Endothelial cell of umbilical vein (primary cell): Measurements from ENCODE around the gene UBE2L6. TPM values are rescaled to one million over a fixed set of nuclear protein-coding genes. Genes with fewer than 3 reads are reported as not detected.

Experiments used
- BruUV-seq: library from RNA; stranded (reverse); fragments of 400-500 nt; replicated peaks from 2 replicates; lab custom pipeline; 2021; lab: Mats Ljungman, UMichigan
- CTCF ChIA-PET: fragments of 300-600, 350-600 bp; sonication (Branson Sonifier 250); formaldehyde crosslinking; loops from one replicate; lab custom pipeline; 2021; ENCODE audit warnings: antibody characterized with exemption, inconsistent platforms; lab: Charles Lee
- POLR2A ChIA-PET: fragments of 300-600, 350-600 bp; sonication (Branson Sonifier 250); formaldehyde crosslinking; loops from one replicate; lab custom pipeline; 2021; ENCODE audit warnings: antibody characterized with exemption, inconsistent platforms; lab: Charles Lee
- DNase-seq: peaks from one replicate; pipeline ENCODE4 v3.0.0-alpha.2; 2011; ENCODE audit warnings: low read depth, low spot score
- FAIRE-seq: peaks from 2 replicates; lab custom pipeline; 2011; peaks lifted over from hg19 to GRCh38; lab: Jason Lieb, UNC
- H2AFZ ChIP-seq: 2 replicates; pipeline ENCODE4 v1.6.0; 2012; ENCODE audit warnings: low read depth, low read length, control low read depth, inconsistent platforms
- H3K27ac ChIP-seq: 2 replicates; pipeline ENCODE4 v1.5.1; 2011; ENCODE audit warnings: low read depth, mild to moderate bottlenecking, control low read depth, low read length, moderate library complexity; ENCODE audit not compliant: insufficient read depth
- H3K27me3 ChIP-seq, 2 experiments: 2 replicates each; pipeline versions ENCODE4 v1.6.0 to v1.6.1; 2011; ENCODE audit warnings: low read length in 2 of 2, mixed read lengths in 1 of 2; ENCODE audit not compliant: control insufficient read depth in 2 of 2, insufficient read depth in 2 of 2
- H3K36me3 ChIP-seq, 2 experiments: 2 replicates in 1 of 2; 3 replicates in 1 of 2; pipeline ENCODE4 v1.5.1; 2011; ENCODE audit warnings: low read length in 2 of 2, mild to moderate bottlenecking in 1 of 2, moderate library complexity in 1 of 2; ENCODE audit not compliant: control insufficient read depth in 2 of 2, insufficient read depth in 2 of 2; ENCODE audit errors: extremely low read depth in 1 of 2
- H3K4me1 ChIP-seq: 3 replicates; pipeline ENCODE4 v1.5.1; 2011; ENCODE audit warnings: mild to moderate bottlenecking, low read length; ENCODE audit not compliant: control insufficient read depth, insufficient read depth; ENCODE audit errors: extremely low read depth
- H3K4me2 ChIP-seq: 2 replicates; pipeline ENCODE4 v1.6.1; 2011; ENCODE audit warnings: low read length, control low read depth, mixed read lengths; ENCODE audit not compliant: insufficient read depth
- H3K4me3 ChIP-seq, 3 experiments: fragments of 200-600 bp in 1 of 3; sonication (generic), shearing (Covaris generic) in 1 of 3; replicated peaks in 1 of 3; 2 replicates each; pipeline ENCODE4 v1.5.1; 2011 to 2016; ENCODE audit warnings: control low read depth in 3 of 3, low read length in 3 of 3, mild to moderate bottlenecking in 2 of 3, inconsistent platforms in 1 of 3, low read depth in 1 of 3, moderate library complexity in 1 of 3; ENCODE audit not compliant: insufficient read depth in 1 of 3
- H3K79me2 ChIP-seq: 2 replicates; pipeline ENCODE4 v1.6.0; 2012; ENCODE audit warnings: low read length, inconsistent platforms; ENCODE audit not compliant: control insufficient read depth, insufficient read depth
- H3K9ac ChIP-seq: replicated peaks from 2 replicates; pipeline ENCODE3; 2011; ENCODE audit warnings: low read length, control low read depth; ENCODE audit not compliant: insufficient read depth; ENCODE audit errors: extremely low read depth
- H3K9me1 ChIP-seq: replicated peaks from 3 replicates; pipeline ENCODE4 v1.6.0; 2011; ENCODE audit warnings: mild to moderate bottlenecking, low read length; ENCODE audit not compliant: control insufficient read depth, insufficient read depth; ENCODE audit errors: extremely low read depth
- H3K9me3 ChIP-seq: replicated peaks from 2 replicates; pipeline ENCODE4 v1.5.1; 2012; ENCODE audit warnings: low read length, inconsistent platforms; ENCODE audit not compliant: control insufficient read depth, insufficient read depth
- H4K20me1 ChIP-seq: replicated peaks from 2 replicates; pipeline ENCODE3; 2011; ENCODE audit warnings: mild to moderate bottlenecking, low read length; ENCODE audit not compliant: control insufficient read depth, insufficient read depth; ENCODE audit errors: extremely low read depth
- EZH2 ChIP-seq: IDR thresholded peaks from 2 replicates; pipeline ENCODE4 v1.6.1; 2012; ENCODE audit warnings: borderline replicate concordance, low read depth, mild to moderate bottlenecking, moderate library complexity, low read length, inconsistent platforms; ENCODE audit not compliant: severe bottlenecking
- FOS ChIP-seq: IDR thresholded peaks from 2 replicates; pipeline ENCODE4 v1.6.1; 2011; ENCODE audit warnings: mild to moderate bottlenecking, low read length, moderate library complexity, borderline replicate concordance; ENCODE audit not compliant: insufficient read depth
- GATA2 ChIP-seq: IDR thresholded peaks from 2 replicates; pipeline ENCODE4 v1.7.0; 2011; ENCODE audit warnings: low read depth, mild to moderate bottlenecking, moderate library complexity, mixed read lengths, low read length; ENCODE audit not compliant: insufficient read length, insufficient read depth
- JUN ChIP-seq: IDR thresholded peaks from 2 replicates; pipeline ENCODE4 v1.6.1; 2011; ENCODE audit warnings: borderline replicate concordance, low read depth; ENCODE audit not compliant: insufficient read length, insufficient read depth
- MAX ChIP-seq: IDR thresholded peaks from 2 replicates; pipeline ENCODE4 v1.6.1; 2011; ENCODE audit not compliant: insufficient read depth, insufficient read length
- MYC ChIP-seq: IDR thresholded peaks from one replicate; pipeline ENCODE4 v1.6.1; 2011; ENCODE audit warnings: mild to moderate bottlenecking, low read depth, low read length
- POLR2A ChIP-seq: IDR thresholded peaks from 2 replicates; pipeline ENCODE4 v1.6.1; 2012; ENCODE audit warnings: low read depth, mild to moderate bottlenecking, control low read depth, low read length
- POLR2AphosphoS5 ChIP-seq: IDR thresholded peaks from 2 replicates; pipeline ENCODE4 v1.6.1; 2012; ENCODE audit warnings: low read depth, mild to moderate bottlenecking, control low read depth, low read length, moderate library complexity; ENCODE audit not compliant: insufficient read depth
- dilution Hi-C: fragments of 300-500 bp; cut with MboI; formaldehyde crosslinking; loops from one replicate; pipeline ENCODE4 v1.15.0; 2019; ENCODE audit warnings: low sequenced_read_pairs; ENCODE audit not compliant: extremely low pct_ligation_motif_present
- intact Hi-C: fragments of 100-400 bp; cut with micrococcal nuclease; formaldehyde crosslinking; loops from one replicate; pipeline ENCODE4 v1.10.0; 2022
- polyA plus RNA-seq, 4 experiments: library from polyadenylated mRNA; depleted of rRNA in 3 of 4; stranded (reverse) in 3 of 4; unstranded in 1 of 4; fragments of >200 nt; gene quantifications; 2 replicates each; pipeline versions ENCODE4 v1.2.1 to v1.2.3, GENCODE V29; 2011 to 2012; ENCODE audit warnings: missing spikeins in 1 of 4
- total RNA-seq: library from RNA; stranded (reverse); gene quantifications from 2 replicates; pipeline ENCODE4 v1.2.3, GENCODE V29; 2021
- TF ChIP-seq, protein P1 (sequence below), 2 donors: IDR thresholded peaks; 1 replicate in 1 of 2; 2 replicates in 1 of 2; pipeline ENCODE4 v1.5.1; 2011; ENCODE audit warnings: low read length in 2 of 2, mild to moderate bottlenecking in 2 of 2, moderate library complexity in 2 of 2, control low read depth in 1 of 2, inconsistent platforms in 1 of 2, low read depth in 1 of 2; ENCODE audit not compliant: insufficient read depth in 1 of 2; ENCODE audit errors: extremely low read depth in 1 of 2

The UBE2L6 gene
- total and polyA plus RNA-seq, 2 donors (not counting 3 experiments of a cell fraction or from before 2014, with no cell fraction given): 22.3 to 25.2 TPM

GRCh38 chr11:57506522-57506921 is 61.0 kb downstream of the UBE2L6 start:
- no peak overlapping the region for H3K27ac ChIP-seq
- CTCF ChIA-PET: interaction anchor here (0.9 to 8.2 kb wide), 3 partner anchors 13 to 23 kb away, joined by 4 to 95 read pairs (median 4); no protein-coding TSS in a partner anchor

More at GRCh38 chr11:57506522-57506921, 61.0 kb downstream of the UBE2L6 start:
- Histone ChIP-seq H3K9me3 (no peaks in the 10 kb centered on the region), H3K4me2 (no peak overlapping the region), H4K20me1 (no peaks in the 10 kb centered on the region), H3K9ac (no peak overlapping the region), H3K36me3 (no peaks in the 10 kb centered on the region), H3K4me1 (no peaks in the 10 kb centered on the region), H2AFZ (no peak overlapping the region), H3K27me3 (no peaks in the 10 kb centered on the region), H3K9me1 (no peaks in the 10 kb centered on the region), H3K4me3 (no peak overlapping the region), H3K79me2 (no peaks in the 10 kb centered on the region)
- dilution Hi-C loops (no loop called here), intact Hi-C loops (no loop called here)
- no peak for DNase-seq
- no peak for FAIRE-seq
- BruUV-seq: no TSS peak
- POLR2A ChIA-PET: no interaction called here
- TF ChIP-seq POLR2A (no peak), GATA2 (no peak), POLR2AphosphoS5 (no peak), FOS (no peak), EZH2 (no peak), MYC (no peak), MAX (no peak), JUN (no peak)
- TF ChIP-seq, protein P1, sequence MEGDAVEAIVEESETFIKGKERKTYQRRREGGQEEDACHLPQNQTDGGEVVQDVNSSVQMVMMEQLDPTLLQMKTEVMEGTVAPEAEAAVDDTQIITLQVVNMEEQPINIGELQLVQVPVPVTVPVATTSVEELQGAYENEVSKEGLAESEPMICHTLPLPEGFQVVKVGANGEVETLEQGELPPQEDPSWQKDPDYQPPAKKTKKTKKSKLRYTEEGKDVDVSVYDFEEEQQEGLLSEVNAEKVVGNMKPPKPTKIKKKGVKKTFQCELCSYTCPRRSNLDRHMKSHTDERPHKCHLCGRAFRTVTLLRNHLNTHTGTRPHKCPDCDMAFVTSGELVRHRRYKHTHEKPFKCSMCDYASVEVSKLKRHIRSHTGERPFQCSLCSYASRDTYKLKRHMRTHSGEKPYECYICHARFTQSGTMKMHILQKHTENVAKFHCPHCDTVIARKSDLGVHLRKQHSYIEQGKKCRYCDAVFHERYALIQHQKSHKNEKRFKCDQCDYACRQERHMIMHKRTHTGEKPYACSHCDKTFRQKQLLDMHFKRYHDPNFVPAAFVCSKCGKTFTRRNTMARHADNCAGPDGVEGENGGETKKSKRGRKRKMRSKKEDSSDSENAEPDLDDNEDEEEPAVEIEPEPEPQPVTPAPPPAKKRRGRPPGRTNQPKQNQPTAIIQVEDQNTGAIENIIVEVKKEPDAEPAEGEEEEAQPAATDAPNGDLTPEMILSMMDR (IDR thresholded peaks at IDR 0.05; ENCODE audit: extremely low read depth in 1 of 2, insufficient read depth in 1 of 2, low read depth in 1 of 2, low read length in 2 of 2): no peak
